ENCODE results near the gene MCCC2.

- TF ChIP-seq CTCF (conservative IDR thresholded peaks at IDR 0.05; ENCODE audit: low read depth, low read length) (no peak), EZH2 (IDR thresholded peaks at IDR 0.05; ENCODE audit: low read length, unreplicated experiment) (no peak), EZH2phosphoT487 (IDR thresholded peaks at IDR 0.05; ENCODE audit: borderline replicate concordance, low read length) (no peak)
Measured at GRCh38 chr5:71662381-71662780, 75.2 kb downstream of the MCCC2 start.
